Spleen (tissue), 11 donors: ENCODE data around the gene PPP1R12C. TPM values are rescaled to one million over a fixed set of nuclear protein-coding genes. Genes with fewer than 3 reads are reported as not detected.

Experiments used
- DNase-seq: peaks from one replicate; pipeline ENCODE4 v3.0.0-alpha.2; 2020
- H3K27ac ChIP-seq, 8 donors: fragments of 200-600 bp; sonication (generic) in 7 of 8; 1 replicate in 4 of 8; 2 replicates in 4 of 8; pipeline versions ENCODE4 v1.5.0 to v1.8.0; 2016 to 2021; ENCODE audit warnings: inconsistent platforms in 4 of 8, mild to moderate bottlenecking in 4 of 8, moderate library complexity in 1 of 8
- H3K27me3 ChIP-seq, 7 donors: fragments of 200-600 bp; sonication (generic) in 6 of 7; replicated peaks in 1 of 7; 1 replicate in 4 of 7; 2 replicates in 3 of 7; pipeline versions ENCODE4 v1.5.0 to v1.8.0; 2016 to 2021; ENCODE audit warnings: inconsistent platforms in 3 of 7, mild to moderate bottlenecking in 1 of 7
- H3K36me3 ChIP-seq, 6 donors: fragments of 200-600 bp; sonication (generic) in 5 of 6; 1 replicate in 4 of 6; 2 replicates in 2 of 6; pipeline versions ENCODE4 v1.5.0 to v1.8.0; 2016 to 2021; ENCODE audit warnings: inconsistent platforms in 2 of 6
- H3K4me1 ChIP-seq, 6 donors: fragments of 200-600 bp; sonication (generic) in 5 of 6; 1 replicate in 3 of 6; 2 replicates in 3 of 6; pipeline versions ENCODE4 v1.5.0 to v1.8.0; 2016 to 2021; ENCODE audit warnings: inconsistent platforms in 3 of 6
- H3K4me3 ChIP-seq, 8 donors: fragments of 200-600 bp; sonication (generic) in 7 of 8; 1 replicate in 4 of 8; 2 replicates in 4 of 8; pipeline versions ENCODE4 v1.5.0 to v1.8.0; 2016 to 2021; ENCODE audit warnings: inconsistent platforms in 4 of 8, mild to moderate bottlenecking in 4 of 8, moderate library complexity in 2 of 8
- H3K9me3 ChIP-seq, 8 donors: fragments of 200-600 bp; sonication (generic) in 7 of 8; 1 replicate in 4 of 8; 2 replicates in 4 of 8; pipeline versions ENCODE4 v1.5.0 to v1.8.0; 2016 to 2021; ENCODE audit warnings: inconsistent platforms in 4 of 8
- POLR2A ChIP-seq, 3 donors: fragments of 450-650 bp; IDR thresholded peaks; one replicate each; pipeline ENCODE4 v1.5.1; 2017; ENCODE audit warnings: antibody characterized with exemption in 3 of 3, mild to moderate bottlenecking in 1 of 3
- POLR2AphosphoS5 ChIP-seq, 3 donors: sonication (generic); formaldehyde crosslinking; IDR thresholded peaks; one replicate each; pipeline ENCODE4 v1.5.1; 2017; ENCODE audit warnings: antibody characterized with exemption in 3 of 3
- WGBS, 5 donors: extraction: QIAGEN DNeasy Blood & Tissue Kit in 3 of 5; methylation state at CpG; one replicate each; pipeline versions ENCODE4 v1.1.5 to v1.1.7; 2013 to 2018; 5-methylcytosine and 5-hydroxymethylcytosine counted together
- intact Hi-C: fragments of 100-400 bp; cut with DNase I; formaldehyde crosslinking; loops from one replicate; pipeline ENCODE4 v1.15.0; 2023; ENCODE audit warnings: low total_unique reads
- polyA plus RNA-seq, 3 donors: library from polyadenylated mRNA; stranded (reverse); fragments of 200-250 nt; gene quantifications; one replicate each; pipeline ENCODE4 v1.2.1, GENCODE V29; 2013
- total RNA-seq, 7 donors: library from RNA; depleted of rRNA in 3 of 7; stranded (reverse); fragments of >200 nt in 3 of 7; fragmentation: NEBNext Ultra II Directional in 4 of 7; extraction: Animal tissue kit (Norgen Biotek cat#: 25700) in 4 of 7; gene quantifications; one replicate each; pipeline versions ENCODE4 v1.1.0 to v1.2.1, GENCODE V29; 2016 to 2021
- TF ChIP-seq, protein P1 (sequence below), 11 experiments: fragments of 200-600 bp in 7 of 11; fragments of 450-650 bp in 4 of 11; sonication (generic) in 4 of 11; IDR thresholded peaks in 8 of 11; conservative IDR thresholded peaks in 3 of 11; 1 replicate in 7 of 11; 2 replicates in 4 of 11; pipeline versions ENCODE4 v1.4.0 to v1.8.0; 2016 to 2021; ENCODE audit warnings: antibody characterized with exemption in 11 of 11, inconsistent platforms in 4 of 11, mild to moderate bottlenecking in 1 of 11
- donor health status: healthy with polysubstance abuse.
- donor health status: DM: no; HTN: no; CAD: no; lungs with moderate emphysema.
- donor health status: DM: no; HTN: no; CAD: no.
- donor health status: Bipolar disorder and iron deficiency.
- donor health status: healthy.
- donor health status: DM: no; HTN: no; CAD: no.
- donor health status: DM: yes; HTN: yes; CAD: no.

The PPP1R12C gene
- total and polyA plus RNA-seq, 10 donors, result 88.2 to 292 (median 151) TPM

DNA sequence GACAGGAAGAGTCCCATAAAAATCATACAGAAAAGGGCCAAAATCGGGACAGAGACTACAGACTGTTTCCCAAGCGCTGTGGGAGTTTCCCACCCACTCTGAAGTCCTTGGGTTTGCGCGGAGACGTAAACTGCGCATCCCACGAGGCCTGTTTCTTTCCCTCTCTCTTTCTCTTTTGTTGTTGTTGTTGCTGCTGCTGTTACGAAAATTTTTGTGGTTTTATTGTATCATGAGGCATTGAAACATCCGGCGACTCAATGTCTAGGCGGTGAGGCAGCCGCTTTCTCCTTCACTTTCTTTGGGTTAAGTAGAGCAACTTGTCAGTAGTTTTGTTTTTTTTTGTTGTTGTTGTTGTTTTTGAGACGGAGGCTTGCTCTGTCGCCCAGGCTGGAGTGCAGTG, 1.6 kb upstream of the PPP1R12C start:
- H3K9me3 ChIP-seq, result no peaks in the 10 kb centered on the region
- H3K4me3 ChIP-seq, result peak overlapping the region in 1 of 8 donors; percentile 96
- TF ChIP-seq POLR2A (IDR thresholded peaks at IDR 0.05) (no peak), POLR2AphosphoS5 (IDR thresholded peaks at IDR 0.05) (no peak)
- TF ChIP-seq, protein P1, sequence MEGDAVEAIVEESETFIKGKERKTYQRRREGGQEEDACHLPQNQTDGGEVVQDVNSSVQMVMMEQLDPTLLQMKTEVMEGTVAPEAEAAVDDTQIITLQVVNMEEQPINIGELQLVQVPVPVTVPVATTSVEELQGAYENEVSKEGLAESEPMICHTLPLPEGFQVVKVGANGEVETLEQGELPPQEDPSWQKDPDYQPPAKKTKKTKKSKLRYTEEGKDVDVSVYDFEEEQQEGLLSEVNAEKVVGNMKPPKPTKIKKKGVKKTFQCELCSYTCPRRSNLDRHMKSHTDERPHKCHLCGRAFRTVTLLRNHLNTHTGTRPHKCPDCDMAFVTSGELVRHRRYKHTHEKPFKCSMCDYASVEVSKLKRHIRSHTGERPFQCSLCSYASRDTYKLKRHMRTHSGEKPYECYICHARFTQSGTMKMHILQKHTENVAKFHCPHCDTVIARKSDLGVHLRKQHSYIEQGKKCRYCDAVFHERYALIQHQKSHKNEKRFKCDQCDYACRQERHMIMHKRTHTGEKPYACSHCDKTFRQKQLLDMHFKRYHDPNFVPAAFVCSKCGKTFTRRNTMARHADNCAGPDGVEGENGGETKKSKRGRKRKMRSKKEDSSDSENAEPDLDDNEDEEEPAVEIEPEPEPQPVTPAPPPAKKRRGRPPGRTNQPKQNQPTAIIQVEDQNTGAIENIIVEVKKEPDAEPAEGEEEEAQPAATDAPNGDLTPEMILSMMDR (IDR thresholded peaks at IDR 0.05 in 8 of 11, conservative IDR thresholded peaks at IDR 0.05 in 3 of 11), result no peak
- intact Hi-C loops, result no loop called here
- H3K27ac ChIP-seq, result peak overlapping the region in 5 of 8 donors; percentile 79 to 94 (median 90)
- H3K36me3 ChIP-seq, result peaks cover 0 to 11% (median 0%) of the 10 kb centered on the region in 6 donors
- H3K4me1 ChIP-seq, result peaks cover 15 to 43% (median 34%) of the 10 kb centered on the region in 6 donors
- DNase-seq, result no peak
- H3K27me3 ChIP-seq, result peaks cover 0 to 11% (median 0%) of the 10 kb centered on the region in 7 donors
- 57 to 80% (median 71%) methylated on average over 14 of the region's 14 CpGs for WGBS, 5 donors

DNA sequence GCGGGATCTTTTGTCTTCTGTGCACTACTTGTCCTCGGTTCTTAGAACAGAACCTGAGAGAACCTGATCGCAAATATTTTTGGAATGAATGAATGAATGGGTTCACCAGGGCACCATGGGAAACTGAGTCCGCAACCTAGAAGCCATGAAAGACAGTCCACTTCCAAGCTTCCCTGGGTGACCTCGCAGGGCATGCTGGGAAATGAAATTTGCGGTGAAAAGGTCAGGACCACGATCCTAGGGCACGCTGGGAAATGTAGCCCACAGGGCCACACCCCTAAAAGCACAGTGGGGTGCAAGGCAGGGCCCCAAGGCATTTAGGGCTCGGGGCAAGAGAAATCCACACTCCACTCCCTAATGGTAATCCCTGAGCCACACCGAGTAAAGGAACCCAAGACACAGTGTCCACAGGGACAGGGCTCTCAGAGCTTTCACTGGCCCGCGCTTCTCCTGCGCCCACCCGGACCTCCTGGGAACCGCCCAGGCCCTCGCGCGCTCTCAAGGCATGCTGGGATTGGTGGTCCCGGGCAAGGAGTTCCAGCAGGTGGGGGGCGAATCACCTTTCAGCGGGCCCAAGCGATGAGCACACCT, 1.1 kb upstream of the PPP1R12C start:
- Histone ChIP-seq H3K27me3 (peaks cover 0 to 5% (median 0%) of the 10 kb centered on the region in 7 donors), H3K4me3 (peak overlapping the region in 7 of 8 donors; percentile 81 to 96 (median 86)), H3K4me1 (peaks cover 15 to 49% (median 38%) of the 10 kb centered on the region in 6 donors), H3K36me3 (peaks cover 0 to 14% (median 0%) of the 10 kb centered on the region in 6 donors), H3K9me3 (no peaks in the 10 kb centered on the region), H3K27ac (peak overlapping the region; percentile 75 to 94 (median 86))
- DNase-seq, result peak; percentile 79
- intact Hi-C loops, result no loop called here
- 23 to 31% (median 26%) methylated on average over 12 to 22 of the region's 22 CpGs for WGBS, 5 donors
- TF ChIP-seq, protein P1 (IDR thresholded peaks at IDR 0.05 in 8 of 11, conservative IDR thresholded peaks at IDR 0.05 in 3 of 11), result no peak
- TF ChIP-seq POLR2AphosphoS5 (IDR thresholded peaks at IDR 0.05), result peak in 1 of 3 donors; percentile 8

DNA sequence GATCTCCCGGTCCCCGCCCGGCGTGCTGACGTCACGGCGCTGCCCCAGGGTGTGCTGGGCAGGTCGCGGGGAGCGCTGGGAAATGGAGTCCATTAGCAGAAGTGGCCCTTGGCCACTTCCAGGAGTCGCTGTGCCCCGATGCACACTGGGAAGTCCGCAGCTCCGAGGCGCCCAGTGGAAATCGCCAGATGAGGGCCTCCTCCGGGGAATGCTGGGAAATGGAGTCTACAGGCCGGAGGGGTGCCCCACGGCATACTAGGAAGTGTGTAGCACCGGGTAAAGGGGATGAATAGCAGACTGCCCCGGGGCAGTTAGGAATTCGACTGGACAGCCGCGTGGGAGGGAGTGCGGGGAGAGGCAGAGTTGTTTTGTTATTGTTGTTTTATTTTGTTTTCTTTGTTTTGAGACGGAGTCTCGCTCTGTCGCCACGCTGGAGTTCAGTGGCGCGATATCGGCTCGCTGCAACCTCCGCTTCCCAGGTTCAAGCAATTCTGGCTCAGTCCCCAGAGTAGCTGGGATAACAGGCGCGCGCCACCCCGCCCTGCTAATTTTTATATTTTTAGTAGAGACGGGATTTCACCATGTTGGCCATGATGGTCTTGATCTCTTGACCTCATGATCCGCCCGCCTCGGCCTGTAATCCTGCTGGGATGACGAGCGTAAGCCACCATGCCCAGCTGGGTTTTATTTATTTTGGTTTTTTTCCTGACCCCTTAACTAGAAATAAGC, 390 bp upstream of the PPP1R12C start:
- intact Hi-C loops, result no loop called here
- peak overlapping the region; percentile 72 to 96 (median 86) for H3K4me3 ChIP-seq

More for the DNA sequence above, 390 bp upstream of the PPP1R12C start:
- Histone ChIP-seq H3K4me1 (peaks cover 18 to 56% (median 45%) of the 10 kb centered on the region in 6 donors), H3K27ac (peak overlapping the region; percentile 75 to 94 (median 86)), H3K27me3 (no peaks in the 10 kb centered on the region), H3K36me3 (peaks cover 0 to 21% (median under 1%) of the 10 kb centered on the region in 6 donors), H3K9me3 (no peaks in the 10 kb centered on the region)
- peak; percentile 100 for DNase-seq
- WGBS, 5 donors, result 0 to 1% (median 1%) methylated on average over 31 to 44 of the region's 44 CpGs
- TF ChIP-seq POLR2A (IDR thresholded peaks at IDR 0.05) (peak in 1 of 3 donors; percentile 39), POLR2AphosphoS5 (IDR thresholded peaks at IDR 0.05) (peak; percentile 90 to 96 (median 90))
- TF ChIP-seq, protein P1 (IDR thresholded peaks at IDR 0.05 in 8 of 11, conservative IDR thresholded peaks at IDR 0.05 in 3 of 11), result peak in 4 of 11 experiments; percentile 15 to 34 (median 28)
